ENCODE measurements around the gene RHBDD1.

RHBDD1 gene

GRCh38 chr2:226979004-226979403 is 143.2 kb downstream of the RHBDD1 start:
- H3K4me3 ChIP-seq (ENCODE audit: control insufficient read depth, low read depth, low read length), result no peak overlapping the region
- DNase-seq (ENCODE audit: low read depth), result no peak
- no peak for TF ChIP-seq CTCF (conservative IDR thresholded peaks at IDR 0.05; ENCODE audit: control insufficient read depth, insufficient read depth, low read depth, low read length)

GRCh38 chr2:226981791-226982326 is 146.0 kb downstream of the RHBDD1 start:
- no peak overlapping the region for H3K4me3 ChIP-seq (ENCODE audit: control insufficient read depth, low read depth, low read length)
- no peak for DNase-seq (ENCODE audit: low read depth)
- no peak for TF ChIP-seq CTCF (conservative IDR thresholded peaks at IDR 0.05; ENCODE audit: control insufficient read depth, insufficient read depth, low read depth, low read length)

- no peak for DNase-seq (ENCODE audit: low read depth)
- TF ChIP-seq CTCF (conservative IDR thresholded peaks at IDR 0.05; ENCODE audit: control insufficient read depth, insufficient read depth, low read depth, low read length), result no peak
Measured at GRCh38 chr2:226983895-226984749, 148.3 kb downstream of the RHBDD1 start.

GRCh38 chr2:226984750-226985582 is 149.1 kb downstream of the RHBDD1 start:
- H3K4me3 ChIP-seq (ENCODE audit: control insufficient read depth, low read depth, low read length), result no peak overlapping the region
- DNase-seq (ENCODE audit: low read depth), result peak; percentile 83
- peak; percentile 62 for TF ChIP-seq CTCF (conservative IDR thresholded peaks at IDR 0.05; ENCODE audit: control insufficient read depth, insufficient read depth, low read depth, low read length)

More at GRCh38 chr2:226983895-226984749, 148.3 kb downstream of the RHBDD1 start:
- H3K4me3 ChIP-seq (ENCODE audit: control insufficient read depth, low read depth, low read length), result no peak overlapping the region

- no peak for DNase-seq (ENCODE audit: low read depth)
- H3K4me3 ChIP-seq (ENCODE audit: control insufficient read depth, low read depth, low read length), result no peak overlapping the region
- no peak for TF ChIP-seq CTCF (conservative IDR thresholded peaks at IDR 0.05; ENCODE audit: control insufficient read depth, insufficient read depth, low read depth, low read length)
Measured at GRCh38 chr2:226985583-226985946, 149.7 kb downstream of the RHBDD1 start.

GRCh38 chr2:226991663-226992062 is 155.8 kb downstream of the RHBDD1 start:
- no peak for DNase-seq (ENCODE audit: low read depth)
- TF ChIP-seq CTCF (conservative IDR thresholded peaks at IDR 0.05; ENCODE audit: control insufficient read depth, insufficient read depth, low read depth, low read length), result no peak
- H3K4me3 ChIP-seq (ENCODE audit: control insufficient read depth, low read depth, low read length), result no peak overlapping the region
